ENCODE results near the gene HTR5A.

DNA sequence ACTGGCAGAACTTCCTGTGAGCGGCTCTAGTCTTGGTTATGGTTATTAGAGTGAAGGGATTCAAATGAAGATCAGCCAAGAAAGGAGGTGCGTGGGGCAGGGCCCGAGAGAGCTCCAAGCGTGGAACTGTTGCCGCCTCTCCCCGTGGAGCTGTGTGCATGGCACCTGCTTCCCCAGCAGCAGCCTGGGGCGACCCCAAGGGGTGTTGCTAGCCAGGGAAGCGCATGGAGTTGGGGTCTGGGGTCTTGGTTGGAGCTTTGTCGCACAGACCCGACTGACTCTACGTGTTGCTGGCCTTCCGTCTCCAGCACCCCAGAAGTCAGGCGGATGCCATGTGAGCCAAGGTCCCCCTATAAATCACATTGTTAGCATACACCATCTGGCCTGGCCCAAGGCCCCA is 61.0 kb downstream of the HTR5A start:
- no peak for TF ChIP-seq POLR2A (IDR thresholded peaks at IDR 0.05)
- TF ChIP-seq, protein P1, sequence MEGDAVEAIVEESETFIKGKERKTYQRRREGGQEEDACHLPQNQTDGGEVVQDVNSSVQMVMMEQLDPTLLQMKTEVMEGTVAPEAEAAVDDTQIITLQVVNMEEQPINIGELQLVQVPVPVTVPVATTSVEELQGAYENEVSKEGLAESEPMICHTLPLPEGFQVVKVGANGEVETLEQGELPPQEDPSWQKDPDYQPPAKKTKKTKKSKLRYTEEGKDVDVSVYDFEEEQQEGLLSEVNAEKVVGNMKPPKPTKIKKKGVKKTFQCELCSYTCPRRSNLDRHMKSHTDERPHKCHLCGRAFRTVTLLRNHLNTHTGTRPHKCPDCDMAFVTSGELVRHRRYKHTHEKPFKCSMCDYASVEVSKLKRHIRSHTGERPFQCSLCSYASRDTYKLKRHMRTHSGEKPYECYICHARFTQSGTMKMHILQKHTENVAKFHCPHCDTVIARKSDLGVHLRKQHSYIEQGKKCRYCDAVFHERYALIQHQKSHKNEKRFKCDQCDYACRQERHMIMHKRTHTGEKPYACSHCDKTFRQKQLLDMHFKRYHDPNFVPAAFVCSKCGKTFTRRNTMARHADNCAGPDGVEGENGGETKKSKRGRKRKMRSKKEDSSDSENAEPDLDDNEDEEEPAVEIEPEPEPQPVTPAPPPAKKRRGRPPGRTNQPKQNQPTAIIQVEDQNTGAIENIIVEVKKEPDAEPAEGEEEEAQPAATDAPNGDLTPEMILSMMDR (IDR thresholded peaks at IDR 0.05): no peak

Data from uterus (tissue), 2 donors.